HepG2 (cell line): Measurements from ENCODE around the gene MAP2K1. TPM values are rescaled to one million over a fixed set of nuclear protein-coding genes. Genes with fewer than 3 reads are reported as not detected.

Source experiments
- ATAC-seq: fragments of 200-7000 bp; cut with Tn5 transposase; 3 replicates; pipeline ENCODE4 v1.9.1; 2020; ENCODE audit warnings: mild to moderate bottlenecking, moderate library complexity
- BruUV-seq: library from RNA; stranded (reverse); fragments of 400-500 nt; replicated peaks from 2 replicates; lab custom pipeline; 2021; lab: Mats Ljungman, UMichigan
- CTCF ChIA-PET: fragments of 300-600 bp; formaldehyde crosslinking; extraction: SDS; loops from one replicate; lab custom pipeline; 2021; ENCODE audit warnings: low total read pairs, inconsistent platforms, low intra/inter-chr PET ratio; lab: Yijun Ruan, JAX
- POLR2A ChIA-PET: fragments of 350-600 bp; sonication (Branson Sonifier 250); formaldehyde crosslinking; loops from one replicate; lab custom pipeline; 2020; ENCODE audit warnings: antibody characterized with exemption, inconsistent platforms; lab: Yijun Ruan, JAX
- DNase-seq: peaks from one replicate; pipeline ENCODE4 v3.0.0-alpha.2; 2015; ENCODE audit warnings: low spot score
- FAIRE-seq: peaks from 3 replicates; lab custom pipeline; 2011; peaks lifted over from hg19 to GRCh38; lab: Jason Lieb, UNC
- H2AFZ ChIP-seq: one replicate; pipeline ENCODE4 v1.6.1; 2011; ENCODE audit warnings: low read length, inconsistent platforms
- H3K27ac ChIP-seq: fragments of 300-600 bp; 3 replicates; pipeline ENCODE4 v1.8.0; 2011; ENCODE audit warnings: mixed run types, mild to moderate bottlenecking, mixed read lengths, low read length, inconsistent platforms; ENCODE audit not compliant: insufficient read depth; ENCODE audit errors: extremely low read length
- H3K27me3 ChIP-seq, 2 experiments: fragments of 200-600 bp in 1 of 2; 2 replicates in 1 of 2; 3 replicates in 1 of 2; pipeline versions ENCODE4 v1.6.0 to v1.8.0; 2011; ENCODE audit warnings: low read length in 2 of 2, mild to moderate bottlenecking in 2 of 2, moderate library complexity in 2 of 2, inconsistent platforms in 1 of 2; ENCODE audit not compliant: insufficient read depth in 2 of 2, control insufficient read depth in 1 of 2
- H3K36me3 ChIP-seq, 2 experiments: fragments of 200-600 bp in 1 of 2; replicated peaks in 1 of 2; 2 replicates in 1 of 2; 3 replicates in 1 of 2; pipeline versions ENCODE4 v1.5.1 to v1.8.0; 2011; ENCODE audit warnings: low read length in 2 of 2, inconsistent platforms in 1 of 2; ENCODE audit not compliant: insufficient read depth in 2 of 2, control insufficient read depth in 1 of 2
- H3K4me1 ChIP-seq: 2 replicates; pipeline ENCODE4 v1.5.1; 2012; ENCODE audit warnings: low read length, inconsistent platforms; ENCODE audit not compliant: insufficient read depth
- H3K4me2 ChIP-seq: 2 replicates; pipeline ENCODE4 v1.6.0; 2011; ENCODE audit warnings: low read depth, low read length, inconsistent platforms
- H3K4me3 ChIP-seq, 3 experiments: fragments of 200-600 bp in 1 of 3; sonication (generic), shearing (Covaris generic) in 1 of 3; replicated peaks in 1 of 3; 2 replicates each; pipeline ENCODE4 v1.5.1; 2011 to 2016; ENCODE audit warnings: low read length in 3 of 3, inconsistent platforms in 2 of 3, low read depth in 2 of 3, mild to moderate bottlenecking in 2 of 3, control low read depth in 1 of 3, mixed read lengths in 1 of 3; ENCODE audit not compliant: insufficient read depth in 1 of 3
- H3K79me2 ChIP-seq: one replicate; pipeline ENCODE4 v1.6.1; 2011; ENCODE audit warnings: low read length, inconsistent platforms; ENCODE audit not compliant: insufficient read depth
- H3K9ac ChIP-seq: 2 replicates; pipeline ENCODE4 v1.6.0; 2011; ENCODE audit warnings: mild to moderate bottlenecking, low read depth, low read length, inconsistent platforms; ENCODE audit not compliant: insufficient read depth
- H3K9me3 ChIP-seq: 2 replicates; pipeline ENCODE4 v1.5.1; 2012; ENCODE audit warnings: mild to moderate bottlenecking, low read length
- H4K20me1 ChIP-seq: 2 replicates; pipeline ENCODE4 v1.6.0; 2011; ENCODE audit warnings: inconsistent platforms, mild to moderate bottlenecking, low read length, moderate library complexity; ENCODE audit not compliant: insufficient read depth
- ATAD3A ChIP-seq: sonication (generic); formaldehyde crosslinking; IDR thresholded peaks from 2 replicates; pipeline ENCODE4 v1.4.0; 2020; ENCODE audit warnings: missing genetic modification reagents
- CCDC6 ChIP-seq: sonication (generic); formaldehyde crosslinking; IDR thresholded peaks from 2 replicates; pipeline ENCODE4 v1.8.1; 2022; ENCODE audit warnings: mild to moderate bottlenecking, missing genetic modification reagents, moderate library complexity
- CREM ChIP-seq, 2 experiments: sonication (generic) in 1 of 2; formaldehyde crosslinking in 1 of 2; IDR thresholded peaks; 2 replicates each; pipeline versions ENCODE4 v1.4.0 to v1.6.1; 2016 to 2020; ENCODE audit warnings: antibody characterized with exemption in 1 of 2, mild to moderate bottlenecking in 1 of 2, missing genetic modification reagents in 1 of 2
- EED ChIP-seq: sonication (generic); formaldehyde crosslinking; IDR thresholded peaks from 2 replicates; pipeline ENCODE4 v1.5.0; 2020; ENCODE audit warnings: mild to moderate bottlenecking, missing genetic modification reagents
- IRF1 ChIP-seq: sonication (generic); formaldehyde crosslinking; IDR thresholded peaks from 2 replicates; pipeline ENCODE4 v1.4.0; 2020; ENCODE audit warnings: low read depth, mild to moderate bottlenecking, missing genetic modification reagents
- JUNB ChIP-seq: sonication (generic); formaldehyde crosslinking; IDR thresholded peaks from 2 replicates; pipeline ENCODE4 v1.8.0; 2022; ENCODE audit warnings: missing genetic modification reagents, mild to moderate bottlenecking, borderline replicate concordance
- LCORL ChIP-seq, 2 experiments: fragments of 450-650 bp in 1 of 2; sonication (generic) in 1 of 2; formaldehyde crosslinking in 1 of 2; IDR thresholded peaks; 2 replicates each; pipeline versions ENCODE4 v1.5.0 to v1.6.1; 2017 to 2020; ENCODE audit warnings: antibody characterized with exemption in 1 of 2, missing genetic modification reagents in 1 of 2
- PCBP2 ChIP-seq: fragments of 200-400 bp; formaldehyde crosslinking; optimal IDR thresholded peaks from 2 replicates; pipeline ENCODE3; 2018; ENCODE audit warnings: low read length, low read depth; ENCODE audit not compliant: poor library complexity, severe bottlenecking
- PRDM4 ChIP-seq: sonication (generic); formaldehyde crosslinking; IDR thresholded peaks from 2 replicates; pipeline ENCODE4 v1.9.0; 2021; ENCODE audit warnings: missing genetic modification reagents, borderline replicate concordance
- RFX3 ChIP-seq: IDR thresholded peaks from 2 replicates; pipeline ENCODE4 v1.6.1; 2016; ENCODE audit warnings: missing biosample characterization, missing genetic modification reagents
- SKI ChIP-seq: fragments of 450-650 bp; IDR thresholded peaks from one replicate; pipeline ENCODE4 v1.6.1; 2018; ENCODE audit warnings: mild to moderate bottlenecking; ENCODE audit not compliant: partially characterized antibody
- SYNCRIP ChIP-seq: fragments of 200-400 bp; formaldehyde crosslinking; IDR thresholded peaks from 2 replicates; pipeline ENCODE4 v1.6.1; 2018; ENCODE audit warnings: mild to moderate bottlenecking, low read depth, low read length; ENCODE audit not compliant: insufficient read depth
- ZHX1 ChIP-seq: sonication (generic); formaldehyde crosslinking; IDR thresholded peaks from 2 replicates; pipeline ENCODE4 v1.8.1; 2022; ENCODE audit warnings: low read depth, mild to moderate bottlenecking, missing genetic modification reagents
- ZNF546 ChIP-seq: sonication (generic); formaldehyde crosslinking; conservative IDR thresholded peaks from 2 replicates; pipeline ENCODE4 v1.8.1; 2023; ENCODE audit warnings: mild to moderate bottlenecking, missing genetic modification reagents
- ZNF772 ChIP-seq: sonication (generic); formaldehyde crosslinking; IDR thresholded peaks from 2 replicates; pipeline ENCODE4 v1.5.0; 2020; ENCODE audit warnings: mild to moderate bottlenecking, missing genetic modification reagents
- ZNF879 ChIP-seq: sonication (generic); formaldehyde crosslinking; IDR thresholded peaks from 2 replicates; pipeline ENCODE4 v1.8.1; 2023; ENCODE audit warnings: missing genetic modification reagents
- WGBS: methylation state at CpG from one replicate; pipeline ENCODE4 v1.1.6; 2017; ENCODE audit warnings: low lambda C conversion rate; 5-methylcytosine and 5-hydroxymethylcytosine counted together
- in situ Hi-C: cut with HindIII; loops from 2 replicates; pipeline ENCODE4 v1.10.0; 2017; ENCODE audit warnings: low pct_unique_long_range_greater_than_20kb; ENCODE audit not compliant: extremely low pct_ligation_motif_present
- intact Hi-C: fragments of 100-400 bp; cut with micrococcal nuclease; formaldehyde crosslinking; loops from one replicate; pipeline ENCODE4 v1.10.0; 2022; ENCODE audit not compliant: unreplicated experiment
- polyA plus RNA-seq, 8 experiments: library from polyadenylated mRNA; depleted of rRNA in 3 of 8; stranded (reverse) in 7 of 8; unstranded in 1 of 8; fragments of >200 nt; fragmentation: Illumina TruSeq in 4 of 8; extraction: Trizol in 4 of 8; gene quantifications; 2 replicates each; pipeline versions ENCODE4 v1.2.1 to v1.2.3, GENCODE V29; 2011 to 2016; ENCODE audit warnings: low read depth in 4 of 8, missing spikeins in 1 of 8, mixed read lengths in 1 of 8; ENCODE audit not compliant: insufficient read depth in 1 of 8
- total RNA-seq, 5 experiments: library from RNA; depleted of rRNA; stranded (reverse); fragments of >200 nt; fragmentation: Illumina TruSeq; extraction: Trizol; gene quantifications; 2 replicates each; pipeline ENCODE4 v1.2.3, GENCODE V29; 2016; ENCODE audit warnings: low read depth in 1 of 5

The MAP2K1 gene
- total and polyA plus RNA-seq, 2 of the 13 experiments (the other 11 are each of a cell fraction or from before 2014, with no cell fraction given), result 24.1 to 49.2 TPM

- CTCF ChIA-PET, result no interaction called here
- no TSS peak for BruUV-seq
- H3K4me2 ChIP-seq, result no peak overlapping the region
- H4K20me1 ChIP-seq, result no peaks in the 10 kb centered on the region
- H3K27me3 ChIP-seq, result no peaks in the 10 kb centered on the region
- FAIRE-seq (no peak), ATAC-seq (no peak), DNase-seq (no peak)
- H3K9ac ChIP-seq, result no peak overlapping the region
- no peaks in the 10 kb centered on the region for H3K79me2 ChIP-seq
- in situ Hi-C loops (loop anchor here (25.0 kb wide), 1 partner anchor 97 kb away; the partner anchor contains the start of gene MAP2K1), intact Hi-C loops (no loop called here)
- POLR2A ChIA-PET, result interaction anchor here (1.0 kb wide), 1 partner anchor 98 kb away, joined by 3 read pairs; no protein-coding TSS in a partner anchor
- H3K4me1 ChIP-seq, result no peaks in the 10 kb centered on the region
- TF ChIP-seq EED (CRISPR knock-in tag), result no peak
- TF ChIP-seq ZNF772 (CRISPR knock-in tag), result no peak
- TF ChIP-seq ZHX1 (CRISPR knock-in tag), result no peak
- no peak for TF ChIP-seq ZNF546
- no peak for TF ChIP-seq CREM (IDR thresholded peaks at IDR 0.05)
- no peak for TF ChIP-seq CREM (CRISPR knock-in tag; IDR thresholded peaks at IDR 0.05)
- no peak for TF ChIP-seq JUNB (CRISPR knock-in tag)
- TF ChIP-seq SYNCRIP, result no peak
- TF ChIP-seq PRDM4 (CRISPR knock-in tag), result no peak
- no peak for TF ChIP-seq ZNF879 (CRISPR knock-in tag)
- no peak for TF ChIP-seq CCDC6
- no peak for TF ChIP-seq PCBP2
- no peak for TF ChIP-seq RFX3
- no peak for TF ChIP-seq IRF1
- TF ChIP-seq LCORL (IDR thresholded peaks at IDR 0.05), result no peak
- no peak for TF ChIP-seq LCORL (CRISPR knock-in tag; IDR thresholded peaks at IDR 0.05)
- TF ChIP-seq ATAD3A (CRISPR knock-in tag), result no peak
- TF ChIP-seq SKI, result no peak
- H3K9me3 ChIP-seq, result no peaks in the 10 kb centered on the region
- peaks cover 27 to 73% of the 10 kb centered on the region in 2 experiments for H3K36me3 ChIP-seq
- no peak overlapping the region for H2AFZ ChIP-seq
- WGBS, result 97% methylated on average over 5 of the region's 5 CpGs
- no peak overlapping the region for H3K4me3 ChIP-seq
- no peak overlapping the region for H3K27ac ChIP-seq
Observed at GRCh38 chr15:66484539-66485112, 97.9 kb downstream of the MAP2K1 start.
